Stimulated activated CD4-positive, alpha-beta T cell treated with anti-CD3 and anti-CD28 coated beads, Interleukin-2, amount 100 ng/mL, for 4 hours (primary cell): ENCODE results near the gene USP2.

Experiments
- DNase-seq: peaks from one replicate; pipeline ENCODE4 v3.0.0-alpha.2; 2020; ENCODE audit warnings: low read depth

Gene USP2

GRCh38 chr11:119320776-119321524, 60.5 kb downstream of the USP2 start:
- DNase-seq = no peak

GRCh38 chr11:119320240-119320775, 61.2 kb downstream of the USP2 start:
- no peak for DNase-seq

GRCh38 chr11:119319700-119320239, 61.7 kb downstream of the USP2 start:
- DNase-seq = no peak

DNA sequence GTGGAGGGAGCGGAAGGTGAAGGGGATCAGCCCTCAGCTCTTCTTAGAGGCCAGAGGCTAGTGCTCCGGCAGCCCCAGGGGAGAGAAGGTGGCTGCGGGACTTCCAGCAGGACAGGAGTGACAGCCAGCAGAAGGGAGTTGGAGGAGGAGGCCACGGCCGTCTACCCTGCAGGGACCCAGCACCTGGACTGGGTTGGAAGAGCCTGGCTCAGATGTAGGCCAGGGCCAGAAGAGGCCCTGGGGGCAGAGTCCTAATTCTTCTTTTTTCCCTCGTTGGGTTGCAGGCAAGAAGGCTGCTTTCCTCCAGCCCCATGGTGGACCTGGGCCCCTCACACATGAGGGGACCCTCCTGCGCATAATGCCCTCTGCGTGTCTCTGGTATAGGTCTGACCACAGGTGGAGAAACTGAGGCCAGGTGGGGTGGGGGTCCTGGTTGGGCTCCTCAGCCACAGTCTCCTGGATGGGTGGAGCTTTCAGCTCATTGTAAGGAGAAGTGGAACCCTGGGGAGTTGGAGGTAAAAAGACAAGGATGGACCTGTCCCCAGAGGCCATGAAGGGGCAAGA, 62.3 kb downstream of the USP2 start:
- DNase-seq = no peak

DNA sequence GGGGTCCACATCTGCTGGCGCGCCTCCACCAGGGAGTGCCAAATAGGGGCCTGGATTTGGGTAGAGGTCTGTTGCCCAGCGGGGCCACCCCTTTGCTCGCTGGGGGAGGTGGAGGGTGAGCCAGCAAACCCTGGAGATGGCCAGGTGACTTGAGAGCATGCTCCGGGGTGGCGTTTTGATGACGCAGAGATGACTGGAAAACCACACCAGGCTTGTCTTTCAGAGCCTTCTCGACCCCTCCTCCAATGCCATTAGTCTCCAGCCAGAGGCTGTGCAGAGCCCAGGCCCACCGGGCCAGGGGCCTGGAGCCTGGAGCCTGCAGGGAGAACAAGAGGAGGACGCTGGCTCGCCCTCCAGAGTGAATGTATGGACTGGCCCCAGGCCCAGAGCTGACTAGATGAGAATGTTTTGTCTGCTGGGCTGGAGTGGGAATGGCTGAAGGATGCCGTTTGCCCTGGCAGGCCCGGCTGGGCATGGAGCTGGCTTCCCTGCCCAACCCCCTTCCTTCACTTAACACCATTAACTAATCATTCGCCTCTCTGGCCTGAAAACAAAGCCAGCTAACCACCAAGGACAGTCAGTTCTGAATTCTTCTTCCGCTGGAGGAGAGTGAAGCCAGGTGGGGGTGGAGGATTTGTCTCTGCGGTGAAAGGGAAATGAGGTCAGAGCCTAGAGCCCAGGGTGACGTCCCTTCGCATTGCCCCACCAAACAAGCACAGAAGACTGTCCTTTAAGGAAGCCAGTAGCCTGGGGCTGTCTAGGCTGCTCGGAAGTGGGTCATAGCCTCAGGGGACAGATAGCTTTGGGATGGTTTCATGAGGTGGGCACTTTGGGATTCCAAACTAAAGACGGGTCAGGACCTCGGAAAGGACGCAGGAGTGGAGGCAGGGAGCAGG, 63.0 kb downstream of the USP2 start:
- DNase-seq = no peak

- no peak for DNase-seq
Measured at GRCh38 chr11:119317592-119318239, 63.8 kb downstream of the USP2 start.

DNA sequence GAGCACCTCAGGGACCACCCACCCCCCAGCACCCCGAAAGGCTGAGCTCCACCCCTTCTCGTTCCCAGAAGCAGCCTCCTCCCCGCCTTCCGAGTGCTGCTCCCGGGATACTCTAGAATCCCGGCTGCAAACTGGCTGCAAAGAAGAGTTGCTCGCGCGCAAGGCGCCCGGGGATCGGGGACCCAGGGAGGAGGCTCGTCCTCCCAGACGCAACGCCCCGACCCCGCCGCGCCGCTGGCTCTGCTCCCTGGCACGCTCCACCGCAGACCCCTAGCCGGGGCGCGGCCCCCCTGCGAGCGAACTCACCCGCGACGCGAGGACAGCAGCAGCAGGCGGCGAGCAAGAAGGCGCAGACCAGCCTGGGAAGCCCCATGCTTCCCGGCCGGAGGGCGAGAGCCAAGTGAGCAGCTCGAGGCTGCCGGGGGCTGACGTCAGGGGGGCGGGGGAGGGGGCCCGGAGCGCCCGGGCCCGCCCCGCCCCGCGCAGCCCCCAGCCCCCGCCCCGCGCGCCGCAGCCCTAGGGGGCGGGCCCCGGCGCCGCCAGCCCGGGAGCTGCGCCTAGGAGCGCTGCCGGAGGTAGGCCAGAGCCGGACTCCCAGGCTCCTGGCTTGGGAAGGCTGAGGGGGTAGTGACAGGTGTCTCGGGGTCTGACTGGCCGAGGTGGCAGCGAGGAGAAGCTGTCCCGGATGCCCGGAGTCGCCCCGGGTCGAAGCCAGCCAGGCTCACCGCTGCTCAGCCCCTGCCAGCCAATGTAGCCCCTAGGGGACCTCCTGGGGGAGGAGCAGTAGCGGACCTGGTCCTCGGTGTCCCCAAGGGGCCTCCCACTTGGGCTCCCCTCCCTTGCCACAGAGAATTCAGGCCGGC, 64.5 kb downstream of the USP2 start, which contains the start of gene MCAM:
MCAM (minus strand) TSS at position 402 of the 863 bp plus-strand sequence; CDS start at position 373, 29 bp downstream.
- no peak for DNase-seq

DNA sequence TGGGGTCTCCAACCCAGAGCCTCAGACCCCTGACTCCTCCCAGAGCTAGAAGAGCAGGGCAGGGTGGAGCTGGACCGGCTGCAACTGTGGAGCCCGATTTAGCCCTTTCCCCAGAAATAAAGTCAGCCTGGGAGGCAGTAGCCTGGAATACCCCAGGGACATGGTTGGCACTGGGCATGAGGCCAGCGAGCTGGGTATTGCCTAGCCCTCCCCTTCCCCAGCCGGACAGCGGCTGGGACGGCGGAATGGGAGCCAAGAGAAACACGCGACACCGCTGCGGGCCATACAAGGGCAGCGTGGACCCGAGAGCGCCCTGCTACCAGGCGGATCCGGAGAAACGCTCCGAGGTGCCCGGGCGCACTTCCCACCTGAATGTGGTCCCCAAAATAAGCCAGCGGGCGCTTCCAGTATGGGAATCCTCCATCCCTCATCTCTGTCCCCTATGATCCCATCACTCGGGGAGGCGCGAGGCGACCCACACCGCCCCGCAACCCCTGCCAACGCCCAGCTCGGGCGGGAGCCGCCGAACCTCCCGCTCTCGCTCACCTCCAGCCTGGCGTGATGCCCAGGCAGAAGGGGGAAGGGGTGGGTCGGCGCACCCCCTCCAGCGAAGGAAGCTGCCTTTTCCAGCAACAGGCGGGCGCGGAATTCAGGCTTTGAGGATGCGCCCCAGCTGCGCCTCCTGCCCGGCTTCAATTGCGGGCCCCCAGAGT, 65.3 kb downstream of the USP2 start:
- DNase-seq = no peak

DNA sequence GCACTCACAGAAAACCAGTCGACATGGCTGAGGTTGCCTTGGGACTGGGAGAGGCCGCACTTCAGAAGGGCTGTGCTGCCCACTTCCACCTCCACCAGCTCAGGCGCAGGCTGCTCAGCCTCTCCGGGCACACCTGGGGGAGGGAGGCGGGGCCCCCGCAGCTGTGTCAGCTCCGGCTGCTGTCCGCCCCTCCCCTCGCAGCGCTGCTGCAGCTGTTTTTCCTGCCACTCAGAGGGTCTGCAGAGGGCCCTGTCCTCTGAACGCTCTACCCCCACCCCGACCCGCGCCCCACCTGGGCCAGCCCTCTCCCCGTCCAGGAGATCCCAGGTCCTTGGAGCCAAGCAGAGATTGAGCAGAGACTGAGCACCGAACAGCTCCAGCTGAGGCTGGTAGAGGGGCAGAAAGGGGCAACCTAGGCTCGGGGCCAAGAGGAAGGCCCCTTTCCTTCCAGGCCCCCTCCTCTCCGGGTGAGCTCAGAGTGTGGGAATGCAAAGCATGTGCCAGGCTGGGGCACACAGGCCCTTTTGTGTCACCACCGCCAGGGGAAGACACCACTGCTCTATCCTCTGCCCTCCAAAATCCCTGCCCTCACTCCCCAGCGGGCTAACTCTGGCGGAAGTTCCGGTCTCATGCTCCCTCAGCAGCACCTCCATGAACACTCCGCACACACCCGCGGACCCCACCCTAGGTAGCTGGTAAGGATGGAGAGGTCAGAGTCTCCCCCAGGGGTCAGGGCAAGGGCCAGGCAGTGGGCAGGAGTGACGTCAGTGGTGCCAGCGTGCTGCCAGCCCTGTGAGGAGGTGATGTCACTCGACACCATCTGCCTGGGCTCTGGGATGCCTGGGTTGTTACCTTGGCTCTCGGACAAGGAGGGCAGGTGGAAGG, 66.1 kb downstream of the USP2 start:
- peak; percentile 55 for DNase-seq

- DNase-seq = no peak
Measured at GRCh38 chr11:119314726-119315125, 66.8 kb downstream of the USP2 start.

DNA sequence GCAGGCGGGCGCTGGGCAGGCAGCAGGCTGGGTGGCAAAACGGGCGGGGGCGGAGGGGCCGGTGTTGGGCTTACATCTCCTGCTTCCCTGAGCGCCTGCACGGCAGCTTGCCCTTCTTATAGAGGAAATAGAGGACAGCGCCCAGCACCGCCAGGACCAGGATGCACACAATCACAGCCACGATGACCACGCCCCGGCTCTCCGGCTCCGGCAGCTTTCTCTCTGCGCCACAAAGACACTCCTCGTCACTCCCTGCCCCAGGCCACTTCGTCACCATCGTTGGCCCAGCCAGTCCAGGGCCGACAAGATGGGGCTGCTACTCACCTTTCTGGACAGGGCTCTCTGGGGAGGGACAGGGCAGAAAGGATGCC, 70.8 kb downstream of the USP2 start:
- DNase-seq = no peak

DNA sequence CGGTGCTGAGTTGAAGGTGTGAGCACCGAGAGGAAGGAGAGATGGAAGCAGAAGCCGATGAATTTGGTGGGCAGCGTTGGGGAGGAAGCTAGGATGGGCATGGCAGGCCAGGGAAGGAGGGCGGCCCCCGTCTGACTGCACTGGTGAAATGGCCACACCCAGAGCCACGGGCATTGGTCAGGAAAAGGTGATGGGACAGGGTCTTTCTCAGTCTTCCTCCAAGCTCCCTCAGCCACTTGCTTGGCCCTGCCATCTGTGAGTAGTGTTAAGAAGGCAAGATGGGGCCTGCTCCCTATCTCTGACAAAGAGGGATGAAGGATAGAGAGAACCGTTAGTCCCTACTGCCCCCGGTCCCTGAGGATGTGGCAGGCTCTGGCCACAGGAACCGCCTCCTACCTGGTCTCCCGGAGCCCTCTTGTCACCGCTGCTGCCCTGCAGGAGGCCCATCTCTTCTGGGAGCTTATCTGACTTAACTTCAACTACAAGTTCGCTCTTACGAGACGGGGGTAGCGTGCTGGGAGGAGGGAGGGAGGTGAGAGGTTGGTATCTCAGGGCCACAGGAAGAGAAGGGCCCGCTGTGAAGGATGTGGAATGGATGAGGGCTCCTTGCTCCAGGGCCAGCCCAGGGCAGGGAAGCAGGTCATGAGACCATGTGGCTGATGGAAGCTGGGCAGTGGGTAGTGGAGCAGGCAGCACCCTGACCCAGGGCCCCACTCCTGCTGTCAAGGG, 71.4 kb downstream of the USP2 start:
- DNase-seq = no peak

DNA sequence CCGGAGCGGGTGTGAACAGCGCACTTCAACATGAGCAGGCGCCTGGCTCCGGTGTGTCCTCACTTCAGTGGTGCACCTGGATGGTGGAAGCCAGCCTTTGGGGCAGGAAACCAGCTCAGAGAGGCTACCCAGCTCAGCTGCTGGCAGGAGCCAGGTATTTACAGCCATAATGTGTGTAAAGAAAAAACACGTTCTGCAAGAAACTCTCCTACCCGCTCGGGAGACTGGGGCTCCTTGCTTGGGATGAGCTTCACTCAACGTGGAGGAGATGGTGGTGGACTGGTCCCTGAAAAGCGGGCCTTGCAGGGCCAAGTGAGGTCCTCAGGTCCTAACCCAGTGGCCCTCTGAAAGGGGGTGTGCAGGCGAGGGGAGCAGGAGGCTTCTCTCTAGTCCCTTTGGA, 72.1 kb downstream of the USP2 start:
- DNase-seq = no peak

- no peak for DNase-seq
Measured at GRCh38 chr11:119307974-119308373, 73.5 kb downstream of the USP2 start.

GRCh38 chr11:119307219-119307618, 74.3 kb downstream of the USP2 start:
- DNase-seq = no peak

DNA sequence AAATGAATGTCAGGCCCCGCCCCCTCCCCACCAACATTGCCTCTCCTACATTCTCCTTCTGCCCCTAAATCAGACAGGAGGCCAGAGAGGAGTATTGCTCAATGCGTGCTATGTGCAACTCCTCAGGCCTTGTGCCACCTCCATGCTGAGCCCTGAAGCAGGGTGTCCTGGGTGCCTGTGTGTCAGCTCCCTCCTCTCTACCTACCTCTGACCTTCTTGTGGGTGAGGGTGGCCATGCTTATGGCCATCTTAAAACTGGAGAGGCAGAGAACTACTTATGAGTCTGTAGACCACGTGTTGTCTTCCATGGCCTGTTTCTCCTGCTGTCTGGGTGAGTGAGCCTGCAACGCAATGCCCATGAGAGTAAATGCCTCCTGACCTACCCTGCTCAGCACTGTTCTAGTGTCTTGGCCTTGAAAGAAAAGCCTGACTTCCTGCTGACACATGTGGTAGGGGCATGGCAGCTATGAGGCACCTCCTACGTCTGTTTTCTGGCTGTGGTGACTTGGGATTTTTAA, 75.1 kb downstream of the USP2 start:
- peak; percentile 28 for DNase-seq

GRCh38 chr11:119305556-119306372, 75.7 kb downstream of the USP2 start:
- no peak for DNase-seq
